ENCODE data around the gene GBE1. TPM values are rescaled to one million over a fixed set of nuclear protein-coding genes. Genes with fewer than 3 reads are reported as not detected.
A peak's percentile ranks its signal among the peaks of the same experiment; 100 is the strongest.

The GBE1 gene
- total and polyA plus RNA-seq, 11 donors: 32.3 to 204 (median 95.9) TPM

DNA sequence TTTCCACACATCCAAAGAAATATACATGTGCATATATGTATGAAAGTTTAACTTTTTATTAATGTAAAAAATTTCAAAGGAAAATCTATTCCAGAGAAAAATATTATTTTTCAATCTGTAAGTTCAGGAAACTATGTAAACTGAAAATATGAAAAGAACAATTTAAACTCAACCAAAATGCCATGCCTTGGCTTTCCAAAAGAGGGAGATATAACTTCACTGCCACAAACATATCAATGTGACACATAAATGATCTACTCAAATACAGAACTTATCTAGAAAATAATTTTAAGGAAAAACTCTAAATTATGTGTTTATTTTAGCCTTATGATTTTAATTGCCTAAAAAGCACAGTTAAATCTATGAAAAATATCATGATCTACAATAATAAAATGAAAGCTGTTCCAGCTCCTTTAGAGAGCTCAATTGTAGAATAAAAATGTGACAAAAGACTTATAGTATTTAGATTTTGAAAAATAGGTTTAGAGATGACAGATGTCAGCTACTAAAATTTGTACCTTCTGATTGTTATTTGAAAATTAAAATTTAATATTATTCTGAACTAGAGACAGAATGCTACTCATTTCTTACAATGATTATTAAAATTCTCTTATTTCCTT, 94.8 kb downstream of the GBE1 start:
- Histone ChIP-seq H3K36me3 (peaks cover 0 to 10% (median 0%) of the 10 kb centered on the region in 9 donors), H3K9me3 (no peaks in the 10 kb centered on the region), H3K4me3 (no peak overlapping the region), H3K4me1 (peaks cover 0 to 35% (median 12%) of the 10 kb centered on the region in 12 donors), H3K27ac (no peak overlapping the region), H3K27me3 (no peaks in the 10 kb centered on the region)
- DNase-seq (no peak), ATAC-seq (peak in 1 of 4 donors; percentile 44)
- intact Hi-C loops (cut with DNase I): loop anchor here in 9 of 10 donors (2.0 to 10.0 kb wide), 8 partner anchors 91 to 468 kb away; partner anchors contain the start of gene GBE1 (in 3 of the 9)
- TF ChIP-seq, protein P1, sequence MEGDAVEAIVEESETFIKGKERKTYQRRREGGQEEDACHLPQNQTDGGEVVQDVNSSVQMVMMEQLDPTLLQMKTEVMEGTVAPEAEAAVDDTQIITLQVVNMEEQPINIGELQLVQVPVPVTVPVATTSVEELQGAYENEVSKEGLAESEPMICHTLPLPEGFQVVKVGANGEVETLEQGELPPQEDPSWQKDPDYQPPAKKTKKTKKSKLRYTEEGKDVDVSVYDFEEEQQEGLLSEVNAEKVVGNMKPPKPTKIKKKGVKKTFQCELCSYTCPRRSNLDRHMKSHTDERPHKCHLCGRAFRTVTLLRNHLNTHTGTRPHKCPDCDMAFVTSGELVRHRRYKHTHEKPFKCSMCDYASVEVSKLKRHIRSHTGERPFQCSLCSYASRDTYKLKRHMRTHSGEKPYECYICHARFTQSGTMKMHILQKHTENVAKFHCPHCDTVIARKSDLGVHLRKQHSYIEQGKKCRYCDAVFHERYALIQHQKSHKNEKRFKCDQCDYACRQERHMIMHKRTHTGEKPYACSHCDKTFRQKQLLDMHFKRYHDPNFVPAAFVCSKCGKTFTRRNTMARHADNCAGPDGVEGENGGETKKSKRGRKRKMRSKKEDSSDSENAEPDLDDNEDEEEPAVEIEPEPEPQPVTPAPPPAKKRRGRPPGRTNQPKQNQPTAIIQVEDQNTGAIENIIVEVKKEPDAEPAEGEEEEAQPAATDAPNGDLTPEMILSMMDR (IDR thresholded peaks at IDR 0.05): peak; percentile 57 to 88 (median 78)
- no peak for TF ChIP-seq POLR2A (IDR thresholded peaks at IDR 0.05)

DNA sequence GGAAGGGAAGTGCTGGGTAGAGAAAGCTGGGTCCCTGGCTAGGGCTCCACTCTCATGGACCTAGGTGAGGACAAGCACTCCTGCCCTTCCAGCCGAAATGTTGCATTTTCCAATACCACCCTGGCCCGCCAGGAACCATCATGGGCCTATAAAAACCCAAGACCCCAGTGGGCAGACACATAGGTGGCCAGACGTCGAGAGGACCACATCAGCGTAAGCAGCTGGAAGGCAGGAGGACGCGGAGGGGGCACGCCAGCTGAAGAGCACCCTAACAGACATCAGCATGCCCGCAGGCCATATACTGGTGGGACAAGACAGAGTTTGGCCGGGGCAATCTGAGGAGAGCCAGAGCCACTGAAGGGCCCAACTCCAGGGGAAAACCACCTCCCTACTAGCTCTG, 98.3 kb downstream of the GBE1 start:
- Histone ChIP-seq H3K27me3 (no peaks in the 10 kb centered on the region), H3K4me1 (peaks cover 0 to 22% (median 6%) of the 10 kb centered on the region in 12 donors), H3K27ac (no peak overlapping the region), H3K36me3 (peaks cover 0 to 9% (median 0%) of the 10 kb centered on the region in 9 donors), H3K9me3 (no peaks in the 10 kb centered on the region), H3K4me3 (no peak overlapping the region)
- intact Hi-C loops (cut with DNase I): loop anchor here in 5 of 10 donors (5.0 to 10.0 kb wide), 4 partner anchors 242 to 472 kb away; no protein-coding TSS in a partner anchor
- no peak for DNase-seq
- peak in 2 of 4 donors; percentile 18 to 22 for ATAC-seq
- TF ChIP-seq POLR2A (IDR thresholded peaks at IDR 0.05): no peak
- TF ChIP-seq, protein P1 (IDR thresholded peaks at IDR 0.05): no peak
- WGBS, 4 donors: 94 to 99% (median 98%) methylated on average over 10 of the region's 10 CpGs

DNA sequence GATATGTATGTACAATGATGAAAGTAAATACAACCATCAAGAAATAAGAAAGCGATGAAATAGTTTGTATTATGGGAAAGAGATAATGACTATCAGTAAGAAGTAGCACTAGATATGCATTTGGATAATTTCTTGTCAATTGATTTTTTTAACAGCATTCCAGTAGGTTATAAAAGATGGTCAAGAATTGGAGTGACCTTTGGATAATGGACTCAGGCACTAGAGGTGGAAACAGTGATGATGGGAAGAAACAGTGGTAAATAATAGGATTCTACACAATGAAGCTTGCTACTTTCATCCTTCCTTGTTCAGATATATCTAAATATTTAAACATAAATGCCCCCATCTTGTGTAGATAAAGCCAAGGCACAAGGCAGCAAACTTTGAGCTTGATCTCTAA, 101.4 kb downstream of the GBE1 start:
- H3K4me1 ChIP-seq: peaks cover 0 to 15% (median 4%) of the 10 kb centered on the region in 12 donors
- intact Hi-C loops (cut with DNase I): loop anchor here in 5 of 10 donors (5.0 to 10.0 kb wide), 4 partner anchors 245 to 475 kb away; no protein-coding TSS in a partner anchor
- no peak overlapping the region for H3K27ac ChIP-seq
- no peaks in the 10 kb centered on the region for H3K9me3 ChIP-seq
- H3K36me3 ChIP-seq: no peaks in the 10 kb centered on the region
- TF ChIP-seq POLR2A (IDR thresholded peaks at IDR 0.05): no peak
- TF ChIP-seq, protein P1 (IDR thresholded peaks at IDR 0.05): no peak
- H3K4me3 ChIP-seq: no peak overlapping the region
- no peak for DNase-seq
- H3K27me3 ChIP-seq: no peaks in the 10 kb centered on the region
- WGBS, 4 donors: 96 to 98% (median 97%) methylated on average over 1 of the region's 1 CpG
- no peak for ATAC-seq

DNA sequence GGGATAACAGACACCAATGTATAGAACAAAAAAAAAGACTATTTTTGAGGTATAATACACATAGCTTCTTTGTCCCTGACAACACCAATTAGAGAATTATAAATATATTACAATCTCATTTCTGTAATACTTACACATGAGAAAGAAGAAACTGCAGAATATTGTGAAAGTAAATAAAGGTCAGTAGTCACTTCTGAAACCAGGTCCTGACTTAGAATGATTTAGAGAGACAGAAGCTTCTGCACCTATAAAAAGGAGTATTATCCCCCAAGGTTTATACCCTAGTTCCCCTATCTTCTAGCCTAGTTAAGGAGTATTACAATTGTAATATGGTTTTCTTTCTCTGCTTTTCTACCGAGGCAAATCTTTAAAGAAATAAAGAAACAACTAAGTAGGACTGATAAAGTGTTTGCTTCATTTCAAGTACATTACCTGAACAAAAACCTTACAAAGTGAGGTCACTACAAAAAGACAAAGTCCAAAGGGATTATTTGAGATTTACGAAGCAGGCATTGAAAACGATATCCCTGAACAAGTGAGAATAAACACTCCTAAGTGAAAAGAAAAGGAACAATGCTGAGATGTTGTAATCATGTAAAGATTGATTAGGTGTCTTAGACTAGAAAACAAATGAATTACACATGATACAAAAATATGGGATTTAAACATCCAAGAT, 103.0 kb downstream of the GBE1 start:
- 76 to 86% (median 82%) methylated on average over 3 of the region's 3 CpGs for WGBS, 4 donors

More for the DNA sequence above, 103.0 kb downstream of the GBE1 start:
- ATAC-seq: no peak
- H3K4me1 ChIP-seq: peaks cover 0 to 11% (median 2%) of the 10 kb centered on the region in 12 donors
- intact Hi-C loops (cut with DNase I): loop anchor here in 1 of 10 donors (10.0 kb wide), 1 partner anchor 206 kb away; no protein-coding TSS in a partner anchor
- no peak for DNase-seq
- H3K9me3 ChIP-seq: no peaks in the 10 kb centered on the region
- no peaks in the 10 kb centered on the region for H3K36me3 ChIP-seq
- no peak overlapping the region for H3K27ac ChIP-seq
- H3K27me3 ChIP-seq: no peaks in the 10 kb centered on the region
- TF ChIP-seq POLR2A (IDR thresholded peaks at IDR 0.05): no peak
- TF ChIP-seq, protein P1 (IDR thresholded peaks at IDR 0.05): no peak
- H3K4me3 ChIP-seq: no peak overlapping the region
